ENCODE data around the gene TRMU. TPM values are rescaled to one million over a fixed set of nuclear protein-coding genes. Genes with fewer than 3 reads are reported as not detected.

Gene TRMU
- total and polyA plus RNA-seq, 2 of the 4 experiments (the other 2 are of a cell fraction) = 19.0 to 36.4 TPM

DNA sequence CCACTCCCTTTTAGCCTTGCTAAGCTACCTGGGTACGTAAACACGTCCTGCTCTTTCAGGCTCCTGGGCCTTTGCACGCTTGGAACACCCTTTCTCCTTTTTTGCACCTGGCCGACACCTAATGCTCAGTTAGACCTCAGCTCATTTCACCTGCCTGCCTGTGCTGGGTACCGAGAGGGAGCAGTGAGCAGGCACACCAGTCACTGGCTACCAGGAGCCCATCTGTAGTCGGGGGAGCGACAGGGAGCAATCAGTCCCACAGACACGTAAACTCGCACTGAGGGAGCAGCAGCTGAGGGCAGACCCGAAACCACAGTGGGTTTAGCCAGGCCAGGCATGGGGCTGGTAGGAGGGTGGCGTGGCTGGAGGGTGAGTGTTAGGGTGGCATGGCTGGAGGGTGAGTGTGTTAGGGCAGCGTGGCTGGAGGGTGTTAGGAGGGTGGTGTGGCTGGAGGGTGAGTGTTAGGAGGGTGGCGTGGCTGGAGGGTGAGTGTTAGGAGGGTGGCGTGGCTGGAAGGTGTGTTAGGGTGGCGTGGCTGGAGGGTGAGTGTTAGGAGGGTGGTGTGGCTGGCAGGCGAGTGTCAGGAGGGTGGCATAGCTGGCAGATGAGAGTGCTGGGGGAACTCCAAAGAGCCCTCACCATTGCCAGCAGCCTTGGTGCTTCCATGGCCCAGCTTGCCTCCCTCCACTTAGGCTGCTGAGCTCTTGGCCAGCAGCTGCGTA lies 45.2 kb upstream of the TRMU start:
- CTCF ChIA-PET = no interaction called here
- in situ Hi-C loops (cut with MboI; ENCODE audit: low sequenced_read_pairs) (no loop called here), intact Hi-C loops (cut with micrococcal nuclease) (no loop called here)

More for the DNA sequence above, 45.2 kb upstream of the TRMU start:
- H2AFZ ChIP-seq (replicated peaks; ENCODE audit: low read length, poor library complexity) = peak overlapping the region; percentile 29
- H2AK5ac ChIP-seq (ENCODE audit: low read depth, low read length) = no peak overlapping the region
- DNase-seq (no peak), ATAC-seq (ENCODE audit: low read depth) (no peak)
- dilution Hi-C loops (cut with HindIII; ENCODE audit: low sequenced_read_pairs, unreplicated experiment) = no loop called here
- H4K20me1 ChIP-seq (ENCODE audit: insufficient read depth, low read length) = no peaks in the 10 kb centered on the region
- no peak overlapping the region for H3K18ac ChIP-seq (ENCODE audit: low read depth, low read length)
- no peaks in the 10 kb centered on the region for H3K4me1 ChIP-seq (ENCODE audit: control insufficient read depth, insufficient read depth, low read length)
- peaks cover 0 to 3% of the 10 kb centered on the region in 2 experiments; a peak in 1 of 4 replicates for H3K79me1 ChIP-seq (ENCODE audit: low read depth in 1 of 2, low read length in 2 of 2)
- H3K4me2 ChIP-seq (ENCODE audit: low read depth, low read length) = no peak overlapping the region
- H3K4me3 ChIP-seq (ENCODE audit: insufficient read depth, low read depth, low read length) = no peak overlapping the region
- H2BK20ac ChIP-seq (ENCODE audit: low read depth, low read length) = no peak overlapping the region
- no peak overlapping the region for H2BK120ac ChIP-seq (ENCODE audit: low read depth, low read length)
- POLR2A ChIA-PET (ENCODE audit: unreplicated experiment) = interaction anchor here (0.5 kb wide), 1 partner anchor 217 kb away, joined by 4 read pairs; no protein-coding TSS in a partner anchor
- H3K56ac ChIP-seq (ENCODE audit: extremely low read depth, insufficient read depth, low read length) = no peak overlapping the region
- BruUV-seq (replicated peaks) = no TSS peak
- H4K5ac ChIP-seq (ENCODE audit: low read depth, low read length) = no peak overlapping the region
- no peak overlapping the region for H3K23ac ChIP-seq (ENCODE audit: low read depth, low read length)
- WGBS, 2 experiments (ENCODE audit: extremely low coverage in 2 of 2, insufficient read length in 1 of 2) = 85% methylated on average over 8 of the region's 17 CpGs; no CpG with 5 or more reads in 1 of the 2 experiments
- H3K9ac ChIP-seq (ENCODE audit: low read depth, low read length) = no peak overlapping the region
- peaks cover 12% of the 10 kb centered on the region for H3K9me1 ChIP-seq (ENCODE audit: insufficient read depth, low read length)
- H3K36me3 ChIP-seq (ENCODE audit: control insufficient read depth, insufficient read depth, low read length) = peaks cover 53% of the 10 kb centered on the region
- no peak overlapping the region for H2BK15ac ChIP-seq (ENCODE audit: low read depth, low read length)
- H3K9me3 ChIP-seq (ENCODE audit: control insufficient read depth, insufficient read depth, low read length) = no peaks in the 10 kb centered on the region
- no peaks in the 10 kb centered on the region for H3K27me3 ChIP-seq (ENCODE audit: control insufficient read depth, insufficient read depth, low read length)
- no peak overlapping the region for H4K91ac ChIP-seq (ENCODE audit: insufficient read depth, low read depth, low read length)
- H3K27ac ChIP-seq (ENCODE audit: insufficient read depth, low read length) = no peak overlapping the region
- no peak overlapping the region for H3K4ac ChIP-seq (ENCODE audit: low read depth, low read length)
- H3K14ac ChIP-seq (replicated peaks; ENCODE audit: low read depth, low read length) = no peak overlapping the region
- TF ChIP-seq, protein P1, sequence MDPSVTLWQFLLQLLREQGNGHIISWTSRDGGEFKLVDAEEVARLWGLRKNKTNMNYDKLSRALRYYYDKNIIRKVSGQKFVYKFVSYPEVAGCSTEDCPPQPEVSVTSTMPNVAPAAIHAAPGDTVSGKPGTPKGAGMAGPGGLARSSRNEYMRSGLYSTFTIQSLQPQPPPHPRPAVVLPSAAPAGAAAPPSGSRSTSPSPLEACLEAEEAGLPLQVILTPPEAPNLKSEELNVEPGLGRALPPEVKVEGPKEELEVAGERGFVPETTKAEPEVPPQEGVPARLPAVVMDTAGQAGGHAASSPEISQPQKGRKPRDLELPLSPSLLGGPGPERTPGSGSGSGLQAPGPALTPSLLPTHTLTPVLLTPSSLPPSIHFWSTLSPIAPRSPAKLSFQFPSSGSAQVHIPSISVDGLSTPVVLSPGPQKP (IDR thresholded peaks at IDR 0.05; ENCODE audit: borderline replicate concordance, low read depth, low read length) = no peak
- TF ChIP-seq NFE2L2 (IDR thresholded peaks at IDR 0.05; ENCODE audit: low read depth, low read length) = no peak
- TF ChIP-seq, protein P2, sequence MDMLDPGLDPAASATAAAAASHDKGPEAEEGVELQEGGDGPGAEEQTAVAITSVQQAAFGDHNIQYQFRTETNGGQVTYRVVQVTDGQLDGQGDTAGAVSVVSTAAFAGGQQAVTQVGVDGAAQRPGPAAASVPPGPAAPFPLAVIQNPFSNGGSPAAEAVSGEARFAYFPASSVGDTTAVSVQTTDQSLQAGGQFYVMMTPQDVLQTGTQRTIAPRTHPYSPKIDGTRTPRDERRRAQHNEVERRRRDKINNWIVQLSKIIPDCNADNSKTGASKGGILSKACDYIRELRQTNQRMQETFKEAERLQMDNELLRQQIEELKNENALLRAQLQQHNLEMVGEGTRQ (IDR thresholded peaks at IDR 0.05; ENCODE audit: low read depth, low read length) = no peak
- no peak for TF ChIP-seq RCOR1 (IDR thresholded peaks at IDR 0.05; ENCODE audit: insufficient replicate concordance, low read length)
- TF ChIP-seq, protein P3, sequence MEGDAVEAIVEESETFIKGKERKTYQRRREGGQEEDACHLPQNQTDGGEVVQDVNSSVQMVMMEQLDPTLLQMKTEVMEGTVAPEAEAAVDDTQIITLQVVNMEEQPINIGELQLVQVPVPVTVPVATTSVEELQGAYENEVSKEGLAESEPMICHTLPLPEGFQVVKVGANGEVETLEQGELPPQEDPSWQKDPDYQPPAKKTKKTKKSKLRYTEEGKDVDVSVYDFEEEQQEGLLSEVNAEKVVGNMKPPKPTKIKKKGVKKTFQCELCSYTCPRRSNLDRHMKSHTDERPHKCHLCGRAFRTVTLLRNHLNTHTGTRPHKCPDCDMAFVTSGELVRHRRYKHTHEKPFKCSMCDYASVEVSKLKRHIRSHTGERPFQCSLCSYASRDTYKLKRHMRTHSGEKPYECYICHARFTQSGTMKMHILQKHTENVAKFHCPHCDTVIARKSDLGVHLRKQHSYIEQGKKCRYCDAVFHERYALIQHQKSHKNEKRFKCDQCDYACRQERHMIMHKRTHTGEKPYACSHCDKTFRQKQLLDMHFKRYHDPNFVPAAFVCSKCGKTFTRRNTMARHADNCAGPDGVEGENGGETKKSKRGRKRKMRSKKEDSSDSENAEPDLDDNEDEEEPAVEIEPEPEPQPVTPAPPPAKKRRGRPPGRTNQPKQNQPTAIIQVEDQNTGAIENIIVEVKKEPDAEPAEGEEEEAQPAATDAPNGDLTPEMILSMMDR (conservative IDR thresholded peaks at IDR 0.05; ENCODE audit: low read depth, low read length) = no peak
- H2AK9ac ChIP-seq (replicated peaks; ENCODE audit: low read depth, low read length, poor library complexity) = no peak overlapping the region
- no peak overlapping the region for H4K8ac ChIP-seq (ENCODE audit: low read depth in 2 of 2, low read length in 2 of 2)
- no peak overlapping the region for H2BK5ac ChIP-seq (ENCODE audit: low read depth, low read length, poor library complexity, severe bottlenecking)
